Activated T-cell treated with anti-CD3 and anti-CD28 coated beads, Interleukin-2, amount 50 U/mL, for 72 hours (primary cell): ENCODE data around the gene BHLHA15. TPM values are rescaled to one million over a fixed set of nuclear protein-coding genes. Genes with fewer than 3 reads are reported as not detected.
A peak's percentile ranks its signal among the peaks of the same experiment; 100 is the strongest.

Experiments
- ATAC-seq, 2 donors: fragments of 150-1000 bp; cut with Tn5 transposase; replicated peaks in 1 of 2; 2 replicates each; pipeline ENCODE4 v1.10.0; 2021; ENCODE audit warnings: moderate library complexity in 2 of 2, mild to moderate bottlenecking in 1 of 2
- DNase-seq, 2 donors: peaks; one replicate each; pipeline ENCODE4 v3.0.0; 2021 to 2022; ENCODE audit warnings: mixed read lengths in 1 of 2
- H3K27ac Mint-ChIP-seq: one replicate; pipeline ENCODE4 v1.8.0; 2022; ENCODE audit warnings: mild to moderate bottlenecking, moderate library complexity, mixed read lengths
- H3K27me3 Mint-ChIP-seq: one replicate; pipeline ENCODE4 v1.8.0; 2022; ENCODE audit warnings: low read depth, mixed read lengths
- H3K36me3 Mint-ChIP-seq, 2 donors: one replicate each; pipeline ENCODE4 v1.8.0; 2022; ENCODE audit warnings: mixed read lengths in 2 of 2, mild to moderate bottlenecking in 1 of 2; ENCODE audit not compliant: insufficient read depth in 2 of 2
- H3K4me1 Mint-ChIP-seq: one replicate; pipeline ENCODE4 v1.8.0; 2022; ENCODE audit warnings: low read depth, mixed read lengths
- H3K4me3 Mint-ChIP-seq, 2 donors: one replicate each; pipeline ENCODE4 v1.8.0; 2022; ENCODE audit warnings: mild to moderate bottlenecking in 2 of 2, mixed read lengths in 2 of 2, moderate library complexity in 2 of 2
- H3K9me3 Mint-ChIP-seq, 2 donors: one replicate each; pipeline ENCODE4 v1.8.0; 2022; ENCODE audit warnings: mixed read lengths in 2 of 2
- total RNA-seq, 2 donors: library from RNA; stranded (reverse); gene quantifications; one replicate each; pipeline ENCODE4 v1.2.3, GENCODE V29; 2022

The BHLHA15 gene
- total RNA-seq, 2 donors from 2014 or later = 0.65 to 3.3 TPM

DNA sequence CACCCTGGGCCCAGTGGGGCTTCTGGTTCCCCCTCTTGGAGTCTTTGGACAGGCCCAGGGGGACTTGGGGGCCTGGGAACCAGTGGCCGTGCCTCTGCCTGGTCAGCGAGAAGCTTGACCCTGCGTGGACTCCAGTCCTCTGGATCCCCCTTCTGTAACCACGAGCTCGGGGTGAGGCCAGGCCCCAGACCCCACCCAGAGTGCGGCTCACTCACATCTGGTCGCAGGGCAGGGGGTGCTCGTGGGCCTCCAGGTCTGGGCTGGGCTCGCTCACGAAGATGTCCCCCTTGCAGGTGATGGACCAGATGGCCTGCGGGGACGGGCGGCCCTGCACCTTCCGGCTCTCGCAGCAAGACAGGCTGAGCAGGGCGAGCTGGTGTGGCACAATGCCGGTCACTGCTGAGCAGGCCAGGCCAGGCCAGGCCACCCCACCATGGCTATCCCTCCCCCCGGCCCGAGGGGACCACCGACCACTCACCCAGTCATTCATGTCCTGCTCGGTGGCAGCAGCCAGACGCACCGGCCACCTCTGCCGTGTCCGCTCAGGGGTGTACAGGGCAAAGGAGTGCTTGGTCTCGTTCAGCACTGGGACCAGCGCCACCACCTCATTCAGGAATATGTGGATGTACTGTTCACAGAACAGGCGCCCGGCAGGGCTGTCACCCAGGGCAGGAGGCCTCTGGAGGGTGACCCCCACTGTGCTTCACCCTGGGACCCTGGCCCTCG is 19.7 kb downstream of the BHLHA15 start:
- Mint-ChIP-seq H3K27me3 (no peaks in the 10 kb centered on the region), H3K9me3 (no peaks in the 10 kb centered on the region), H3K4me3 (no peak overlapping the region), H3K4me1 (no peaks in the 10 kb centered on the region), H3K27ac (no peak overlapping the region), H3K36me3 (no peaks in the 10 kb centered on the region)
- ATAC-seq (no peak), DNase-seq (no peak)

DNA sequence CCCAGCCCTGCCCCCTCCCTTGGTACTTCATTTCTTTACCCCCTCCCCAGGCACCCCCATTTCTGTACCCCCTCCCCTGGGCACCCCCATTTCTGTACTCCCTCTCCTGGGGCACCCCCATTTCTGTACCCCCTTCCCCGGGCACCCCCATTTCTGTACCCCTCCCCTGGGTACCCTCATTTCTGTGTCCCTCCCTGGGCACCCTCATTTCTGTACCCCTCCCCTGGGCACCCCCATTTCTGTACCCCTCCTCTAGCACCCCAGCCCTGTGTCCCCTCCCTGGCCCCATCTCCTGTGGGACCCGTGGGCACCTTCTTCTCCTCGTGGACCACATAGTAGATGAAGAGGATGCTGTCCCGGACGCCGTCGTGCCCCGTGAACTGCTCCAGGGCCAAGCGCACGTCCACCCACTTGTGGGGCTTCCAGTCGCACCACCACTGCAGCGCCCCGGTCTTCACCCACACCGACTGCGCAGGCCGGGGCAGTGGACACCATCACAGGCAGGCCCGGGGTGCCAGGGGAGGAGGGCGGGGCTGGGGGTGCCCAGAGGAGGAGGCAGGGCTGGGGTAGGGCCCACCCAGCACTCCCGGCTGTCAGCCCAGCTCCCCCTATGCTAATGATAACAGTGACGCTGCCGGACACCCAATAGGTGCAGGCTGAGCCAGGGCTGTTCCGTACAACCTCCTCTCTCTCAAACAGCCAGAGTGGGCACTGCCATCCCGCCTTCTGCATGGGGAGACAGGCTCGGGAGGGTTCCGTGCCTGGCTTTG is 20.4 kb downstream of the BHLHA15 start:
- no peaks in the 10 kb centered on the region for H3K9me3 Mint-ChIP-seq
- H3K4me1 Mint-ChIP-seq = no peaks in the 10 kb centered on the region
- DNase-seq (no peak), ATAC-seq (no peak)
- no peaks in the 10 kb centered on the region for H3K36me3 Mint-ChIP-seq
- no peaks in the 10 kb centered on the region for H3K27me3 Mint-ChIP-seq
- H3K4me3 Mint-ChIP-seq = no peak overlapping the region
- no peak overlapping the region for H3K27ac Mint-ChIP-seq

DNA sequence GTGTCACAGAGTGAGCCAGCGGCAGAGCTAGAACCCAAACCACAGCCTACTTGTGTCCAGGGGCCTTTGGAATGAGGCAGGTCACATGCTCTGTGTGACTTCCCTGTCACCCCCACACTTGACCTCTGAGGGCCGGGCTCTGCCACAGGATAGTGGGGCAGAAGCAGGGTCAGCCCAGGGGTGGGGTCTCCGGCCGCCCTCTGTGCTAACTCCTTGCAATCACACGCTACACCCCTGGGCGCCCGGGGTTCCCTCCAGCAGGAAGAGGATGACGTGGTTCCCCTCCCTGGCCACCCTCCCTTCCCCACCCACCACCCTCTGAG is 21.0 kb downstream of the BHLHA15 start:
- Mint-ChIP-seq H3K27ac (no peak overlapping the region), H3K4me3 (no peak overlapping the region), H3K36me3 (no peaks in the 10 kb centered on the region), H3K4me1 (no peaks in the 10 kb centered on the region), H3K9me3 (no peaks in the 10 kb centered on the region), H3K27me3 (no peaks in the 10 kb centered on the region)
- DNase-seq (no peak), ATAC-seq (no peak)

DNA sequence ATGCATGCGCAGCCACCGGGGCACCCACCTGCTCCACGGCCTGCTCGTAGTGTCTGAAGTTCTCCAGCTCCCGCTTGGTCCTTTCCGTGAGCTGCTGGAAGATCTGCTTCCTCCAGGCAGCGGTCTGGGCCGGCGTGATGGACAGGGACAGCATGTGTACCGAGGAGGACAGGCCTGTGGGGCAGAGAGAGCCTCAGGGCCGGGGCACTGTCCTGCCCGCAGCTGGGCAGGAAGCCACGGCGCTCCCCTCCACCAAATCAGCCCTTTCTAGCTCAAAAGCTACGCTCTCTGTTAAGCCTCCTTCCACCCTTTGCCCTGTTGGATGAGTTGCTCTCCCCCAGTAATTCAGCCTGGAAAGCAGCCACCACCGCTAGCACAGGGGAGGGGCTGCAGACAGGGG is 21.6 kb downstream of the BHLHA15 start:
- no peak overlapping the region for H3K27ac Mint-ChIP-seq
- H3K27me3 Mint-ChIP-seq = no peaks in the 10 kb centered on the region
- no peaks in the 10 kb centered on the region for H3K4me1 Mint-ChIP-seq
- H3K9me3 Mint-ChIP-seq = no peaks in the 10 kb centered on the region
- no peaks in the 10 kb centered on the region for H3K36me3 Mint-ChIP-seq
- ATAC-seq = no peak
- DNase-seq = no peak
- H3K4me3 Mint-ChIP-seq = no peak overlapping the region

DNA sequence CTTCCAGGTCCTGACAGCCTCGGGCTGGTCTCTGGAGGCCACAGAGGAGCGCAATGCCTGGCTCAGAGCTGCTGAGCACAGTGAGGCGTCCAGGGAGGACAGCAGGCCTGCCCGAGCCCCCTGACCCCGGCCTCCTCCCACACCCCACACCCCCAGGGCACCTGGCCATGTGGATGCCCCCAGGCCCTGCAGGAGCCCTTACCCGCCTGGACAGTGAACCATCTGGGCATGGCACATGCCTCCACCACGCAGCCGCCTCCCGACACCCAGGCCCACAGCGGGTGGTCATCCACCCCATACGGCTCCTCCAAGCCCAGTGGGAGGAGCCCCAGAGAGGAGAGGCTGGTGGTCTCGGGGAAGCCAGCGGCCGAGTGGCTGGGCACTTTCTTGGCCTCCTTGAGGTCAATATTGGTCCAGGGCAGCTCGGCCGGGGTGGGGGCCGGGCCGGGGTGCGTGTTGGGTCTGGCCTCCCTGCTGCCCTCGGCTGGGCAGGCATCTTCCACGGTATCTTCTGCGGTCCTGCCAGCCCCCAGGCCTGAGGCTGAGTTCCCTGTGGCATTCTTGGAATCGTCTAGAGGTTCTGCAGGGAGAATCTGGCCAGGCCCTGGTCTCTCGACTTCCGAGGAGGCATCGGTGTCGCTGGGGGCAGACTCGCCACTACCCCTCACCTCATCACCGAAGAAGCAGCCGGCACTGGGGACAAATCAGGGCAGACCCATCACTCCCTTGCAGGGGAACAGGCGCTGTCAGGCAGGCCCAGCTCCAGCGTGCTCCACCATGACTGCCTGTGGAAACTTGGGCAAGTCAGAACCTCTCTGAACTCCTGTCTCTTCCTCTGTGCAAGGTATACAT is 22.2 kb downstream of the BHLHA15 start:
- ATAC-seq (no peak), DNase-seq (no peak)
- no peaks in the 10 kb centered on the region for H3K4me1 Mint-ChIP-seq
- no peaks in the 10 kb centered on the region for H3K36me3 Mint-ChIP-seq
- no peaks in the 10 kb centered on the region for H3K9me3 Mint-ChIP-seq
- no peaks in the 10 kb centered on the region for H3K27me3 Mint-ChIP-seq
- no peak overlapping the region for H3K4me3 Mint-ChIP-seq
- H3K27ac Mint-ChIP-seq = no peak overlapping the region

DNA sequence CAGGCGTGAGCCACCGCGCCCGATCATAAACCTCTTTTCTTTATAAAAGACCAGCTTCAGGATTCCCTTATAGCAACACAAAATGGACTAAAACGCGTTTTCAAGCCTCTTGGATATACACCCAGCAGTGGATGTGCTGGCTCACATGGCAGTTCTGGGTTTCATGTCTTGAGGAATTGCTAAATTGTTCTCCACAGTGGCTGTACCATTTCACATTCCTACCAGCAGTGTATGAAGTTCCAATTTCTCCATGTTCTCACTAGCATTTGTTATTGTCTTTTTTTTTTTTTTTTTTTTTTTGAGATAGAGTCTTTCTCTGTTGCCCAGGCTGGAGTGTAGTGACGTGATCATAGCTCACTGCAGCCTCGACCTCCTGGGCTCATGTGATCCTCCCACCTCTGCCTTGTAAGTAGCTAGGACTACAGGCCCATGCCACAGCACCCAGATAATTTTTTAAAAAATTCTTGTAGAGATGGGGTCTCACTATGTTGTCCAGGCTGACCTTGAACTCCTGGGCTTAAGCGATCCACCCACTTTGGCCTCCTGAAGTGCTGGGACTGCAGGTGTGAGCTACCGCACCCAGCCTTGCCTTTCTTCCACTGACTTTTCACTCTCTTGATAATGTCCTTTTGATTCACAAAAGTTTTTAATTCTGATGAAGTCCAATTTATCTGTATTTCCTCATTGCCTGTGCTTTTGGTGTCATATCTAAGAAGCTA is 23.3 kb downstream of the BHLHA15 start:
- ATAC-seq (no peak), DNase-seq (no peak)
- Mint-ChIP-seq H3K27me3 (no peaks in the 10 kb centered on the region), H3K27ac (no peak overlapping the region), H3K36me3 (peaks cover 0 to 2% of the 10 kb centered on the region in 2 donors), H3K4me1 (no peaks in the 10 kb centered on the region), H3K9me3 (no peaks in the 10 kb centered on the region), H3K4me3 (no peak overlapping the region)

DNA sequence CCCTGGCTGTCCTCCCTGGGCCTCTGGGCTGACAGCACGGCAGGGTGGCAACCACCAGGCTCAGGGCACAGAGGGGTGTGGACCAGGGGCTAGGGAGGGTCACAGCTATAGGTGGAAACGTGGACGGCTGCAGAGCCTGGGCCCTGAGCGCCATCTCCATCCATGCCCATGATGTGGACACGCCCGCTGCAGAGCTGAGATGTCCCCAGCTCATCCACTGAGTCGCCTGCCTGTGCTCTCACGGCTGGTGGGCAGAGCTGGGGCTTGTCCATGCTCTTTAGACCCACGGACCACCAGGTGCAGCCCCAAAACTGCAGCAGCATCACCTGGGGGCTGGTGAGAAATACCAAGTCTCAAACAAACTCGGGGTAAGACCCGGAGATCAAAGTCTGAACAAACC is 24.7 kb downstream of the BHLHA15 start:
- H3K36me3 Mint-ChIP-seq = peaks cover 0 to 2% of the 10 kb centered on the region in 2 donors
- DNase-seq = no peak
- H3K4me1 Mint-ChIP-seq = no peaks in the 10 kb centered on the region
- H3K27ac Mint-ChIP-seq = no peak overlapping the region
- ATAC-seq = no peak
- no peaks in the 10 kb centered on the region for H3K9me3 Mint-ChIP-seq
- H3K27me3 Mint-ChIP-seq = no peaks in the 10 kb centered on the region
- no peak overlapping the region for H3K4me3 Mint-ChIP-seq

DNA sequence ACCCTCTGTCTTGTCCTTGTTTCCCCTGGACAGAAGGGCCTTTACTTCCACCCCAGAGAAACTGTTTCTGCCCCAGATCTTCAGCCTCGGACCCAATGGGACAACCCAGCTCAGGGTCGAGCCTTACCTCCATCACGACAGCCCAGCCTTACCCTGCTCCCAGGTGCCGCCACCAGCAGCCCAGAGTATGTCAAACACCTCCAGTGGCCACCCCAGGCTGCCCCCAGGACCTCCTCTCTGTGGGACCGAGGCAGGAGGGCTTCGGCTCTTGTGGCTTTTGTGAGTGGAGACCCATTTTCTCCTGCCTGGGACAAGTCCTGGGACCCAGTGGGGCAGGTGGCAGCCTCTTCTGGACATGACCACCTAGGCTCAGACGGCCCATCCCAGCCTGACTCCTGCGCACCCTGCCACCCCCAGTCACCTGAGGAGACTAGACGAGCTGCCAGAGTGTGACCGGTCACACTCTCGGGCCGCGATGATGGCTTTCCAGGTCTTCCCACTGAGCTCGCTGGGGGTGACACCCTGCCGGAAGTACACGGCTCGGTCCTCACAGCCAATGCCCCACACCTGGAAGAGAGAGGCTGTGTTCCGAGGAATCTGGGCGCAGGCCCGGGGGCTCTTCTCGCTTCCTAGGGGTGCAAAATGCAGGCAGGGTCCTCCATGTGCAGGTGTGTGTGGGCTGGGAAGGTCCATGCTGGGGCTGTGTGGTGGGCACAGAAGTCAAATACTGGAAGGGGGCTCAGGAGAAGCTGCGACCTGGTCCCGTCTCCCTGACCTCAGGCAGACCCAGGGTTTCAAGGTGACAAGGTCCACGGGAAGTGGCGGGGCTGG is 25.3 kb downstream of the BHLHA15 start:
- no peaks in the 10 kb centered on the region for H3K9me3 Mint-ChIP-seq
- H3K27me3 Mint-ChIP-seq = no peaks in the 10 kb centered on the region
- H3K4me1 Mint-ChIP-seq = no peaks in the 10 kb centered on the region
- DNase-seq = no peak
- peaks cover 0 to 2% of the 10 kb centered on the region in 2 donors for H3K36me3 Mint-ChIP-seq
- H3K27ac Mint-ChIP-seq = no peak overlapping the region
- no peak overlapping the region for H3K4me3 Mint-ChIP-seq
- ATAC-seq = no peak

DNA sequence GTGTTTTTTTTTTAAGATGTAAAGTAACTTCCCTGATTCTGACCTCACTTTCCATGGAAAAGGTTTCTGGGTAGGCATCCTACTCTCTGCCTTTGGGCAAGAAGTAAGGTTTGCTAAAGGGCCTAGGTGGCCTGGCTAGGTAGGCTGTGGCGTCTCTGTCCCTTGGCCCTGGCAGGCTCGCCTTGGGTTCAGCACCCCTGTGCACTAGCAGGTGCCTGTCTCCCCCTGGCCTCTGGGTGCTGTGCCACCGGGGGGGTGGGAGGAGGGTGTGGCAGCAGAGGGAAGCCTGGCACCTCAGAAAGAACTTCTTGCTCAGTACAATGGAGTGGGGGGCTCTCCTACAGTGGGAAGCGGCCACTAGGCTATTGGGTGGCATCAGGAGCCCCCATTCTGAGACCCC is 26.8 kb downstream of the BHLHA15 start:
- H3K27me3 Mint-ChIP-seq = no peaks in the 10 kb centered on the region
- no peak overlapping the region for H3K4me3 Mint-ChIP-seq
- H3K4me1 Mint-ChIP-seq = no peaks in the 10 kb centered on the region
- H3K27ac Mint-ChIP-seq = no peak overlapping the region
- no peak for ATAC-seq
- DNase-seq = no peak
- no peaks in the 10 kb centered on the region for H3K9me3 Mint-ChIP-seq
- H3K36me3 Mint-ChIP-seq = peaks cover 0 to 2% of the 10 kb centered on the region in 2 donors

DNA sequence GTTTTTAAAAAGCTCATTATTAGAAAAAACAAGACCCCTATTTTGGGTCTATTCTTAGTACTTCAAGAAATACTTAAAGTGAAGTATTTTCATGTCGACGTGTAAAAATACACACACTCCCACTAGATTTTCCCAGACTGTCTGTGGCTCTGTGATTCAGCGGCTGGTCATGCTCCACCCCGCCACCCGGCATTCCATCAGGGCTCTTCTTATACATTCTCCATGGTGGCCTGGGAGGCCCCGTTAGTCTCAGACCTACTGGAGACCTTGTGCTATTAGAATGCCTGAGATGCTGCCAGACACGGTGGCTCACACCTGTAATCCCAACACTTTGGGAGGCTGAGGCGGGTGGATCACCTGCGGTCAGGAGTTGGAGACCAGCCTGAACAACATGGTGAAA is 27.7 kb downstream of the BHLHA15 start:
- Mint-ChIP-seq H3K4me3 (no peak overlapping the region), H3K4me1 (no peaks in the 10 kb centered on the region), H3K27ac (no peak overlapping the region), H3K36me3 (peaks cover 0 to 2% of the 10 kb centered on the region in 2 donors), H3K27me3 (no peaks in the 10 kb centered on the region), H3K9me3 (no peaks in the 10 kb centered on the region)
- DNase-seq (no peak), ATAC-seq (no peak)

DNA sequence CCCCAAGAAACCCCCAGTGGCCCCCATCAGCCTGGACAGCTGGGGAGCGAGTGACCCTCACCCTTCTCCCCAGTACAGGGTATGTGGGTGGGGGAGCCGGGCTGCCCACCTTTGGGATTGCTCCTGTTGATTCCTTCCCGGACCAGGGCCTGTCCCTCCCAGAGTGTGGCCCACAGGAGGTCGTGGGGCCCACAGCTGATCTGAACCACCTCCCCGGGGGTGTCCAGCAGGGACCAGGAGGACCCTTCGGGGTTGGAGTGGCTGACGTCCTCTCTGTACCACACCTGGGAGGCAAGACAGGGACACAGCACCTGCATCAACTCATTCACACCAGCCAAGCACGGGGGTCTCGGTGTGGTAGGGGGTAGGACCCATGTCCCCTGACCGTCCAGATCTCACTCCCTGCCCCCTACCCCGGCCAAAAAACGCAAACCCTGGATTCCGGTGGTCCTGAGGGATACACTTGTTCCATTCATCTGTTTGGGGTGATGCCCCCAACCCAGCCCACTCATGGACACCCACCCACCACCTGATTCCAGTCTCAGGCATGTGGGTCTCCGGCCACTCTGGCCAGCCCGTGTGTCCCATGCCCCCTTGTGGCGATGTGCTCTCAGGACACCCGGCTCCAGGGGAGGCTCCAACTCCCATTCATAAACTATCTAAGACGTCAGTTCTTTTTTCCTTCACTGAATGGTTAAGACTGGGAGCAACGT is 29.9 kb downstream of the BHLHA15 start:
- no peaks in the 10 kb centered on the region for H3K4me1 Mint-ChIP-seq
- no peak overlapping the region for H3K4me3 Mint-ChIP-seq
- ATAC-seq = no peak
- no peak overlapping the region for H3K27ac Mint-ChIP-seq
- H3K9me3 Mint-ChIP-seq = no peaks in the 10 kb centered on the region
- peaks cover 0 to 2% of the 10 kb centered on the region in 2 donors for H3K36me3 Mint-ChIP-seq
- H3K27me3 Mint-ChIP-seq = no peaks in the 10 kb centered on the region
- DNase-seq = peak; percentile 21 to 35
